HEK293T (cell line): ENCODE results near the gene MPND.

ENCODE experiments used
- CTCF ChIA-PET: fragments of 350-600 bp; formaldehyde crosslinking; extraction: SDS; loops from one replicate; lab custom pipeline; 2021; ENCODE audit warnings: antibody characterized with exemption, inconsistent platforms; lab: Yijun Ruan, JAX
- POLR2A ChIA-PET: fragments of 350-600 bp; formaldehyde crosslinking; extraction: SDS; loops from one replicate; lab custom pipeline; 2020; ENCODE audit warnings: antibody characterized with exemption, inconsistent platforms; lab: Yijun Ruan, JAX
- DNase-seq: peaks from one replicate; pipeline ENCODE4 v3.0.0; 2012; ENCODE audit warnings: mixed read lengths; ENCODE audit errors: extremely low spot score
- ARNT ChIP-seq: fragments of 450-650 bp; IDR thresholded peaks from 2 replicates; pipeline ENCODE4 v1.6.1; 2017; ENCODE audit warnings: mild to moderate bottlenecking
- BHLHE40 ChIP-seq: fragments of 450-650 bp; IDR thresholded peaks from 2 replicates; pipeline ENCODE4 v1.6.1; 2016; ENCODE audit warnings: mild to moderate bottlenecking, moderate library complexity, borderline replicate concordance
- CTBP1 ChIP-seq: fragments of 450-650 bp; IDR thresholded peaks from 2 replicates; pipeline ENCODE4 v1.6.1; 2016; ENCODE audit warnings: borderline replicate concordance
- ELF4 ChIP-seq: fragments of 450-650 bp; IDR thresholded peaks from 2 replicates; pipeline ENCODE4 v1.6.1; 2017; ENCODE audit warnings: antibody characterized with exemption
- FOXA1 ChIP-seq: fragments of 450-650 bp; IDR thresholded peaks from 2 replicates; pipeline ENCODE4 v1.6.1; 2016; ENCODE audit warnings: mild to moderate bottlenecking
- FOXK2 ChIP-seq: fragments of 450-650 bp; IDR thresholded peaks from 2 replicates; pipeline ENCODE4 v1.6.1; 2016; ENCODE audit warnings: mild to moderate bottlenecking
- FOXM1 ChIP-seq: fragments of 450-650 bp; IDR thresholded peaks from 2 replicates; pipeline ENCODE4 v1.6.1; 2017; ENCODE audit warnings: mild to moderate bottlenecking, borderline replicate concordance
- HDGF ChIP-seq: fragments of 450-650 bp; IDR thresholded peaks from 2 replicates; pipeline ENCODE4 v1.6.1; 2017; ENCODE audit warnings: antibody characterized with exemption, borderline replicate concordance
- L3MBTL2 ChIP-seq: fragments of 450-650 bp; conservative IDR thresholded peaks from 2 replicates; pipeline ENCODE4 v1.6.1; 2016; ENCODE audit warnings: mild to moderate bottlenecking
- LEF1 ChIP-seq: fragments of 450-650 bp; IDR thresholded peaks from 2 replicates; pipeline ENCODE4 v1.6.1; 2017; ENCODE audit warnings: mild to moderate bottlenecking, borderline replicate concordance
- NFRKB ChIP-seq: fragments of 450-650 bp; IDR thresholded peaks from 2 replicates; pipeline ENCODE4 v1.6.1; 2016; ENCODE audit warnings: mild to moderate bottlenecking, moderate library complexity
- SP1 ChIP-seq: fragments of 450-650 bp; IDR thresholded peaks from 2 replicates; pipeline ENCODE4 v1.6.1; 2017
- SUZ12 ChIP-seq: fragments of 450-650 bp; IDR thresholded peaks from 2 replicates; pipeline ENCODE4 v1.6.1; 2016; ENCODE audit warnings: mild to moderate bottlenecking
- TARDBP ChIP-seq: fragments of 450-650 bp; IDR thresholded peaks from 2 replicates; pipeline ENCODE4 v1.6.1; 2016
- ZNF384 ChIP-seq: fragments of 450-650 bp; IDR thresholded peaks from 2 replicates; pipeline ENCODE4 v1.6.1; 2016
- TF ChIP-seq, protein P1 (sequence below): fragments of 450-650 bp; IDR thresholded peaks from 2 replicates; pipeline ENCODE4 v1.6.1; 2016

MPND gene

DNA sequence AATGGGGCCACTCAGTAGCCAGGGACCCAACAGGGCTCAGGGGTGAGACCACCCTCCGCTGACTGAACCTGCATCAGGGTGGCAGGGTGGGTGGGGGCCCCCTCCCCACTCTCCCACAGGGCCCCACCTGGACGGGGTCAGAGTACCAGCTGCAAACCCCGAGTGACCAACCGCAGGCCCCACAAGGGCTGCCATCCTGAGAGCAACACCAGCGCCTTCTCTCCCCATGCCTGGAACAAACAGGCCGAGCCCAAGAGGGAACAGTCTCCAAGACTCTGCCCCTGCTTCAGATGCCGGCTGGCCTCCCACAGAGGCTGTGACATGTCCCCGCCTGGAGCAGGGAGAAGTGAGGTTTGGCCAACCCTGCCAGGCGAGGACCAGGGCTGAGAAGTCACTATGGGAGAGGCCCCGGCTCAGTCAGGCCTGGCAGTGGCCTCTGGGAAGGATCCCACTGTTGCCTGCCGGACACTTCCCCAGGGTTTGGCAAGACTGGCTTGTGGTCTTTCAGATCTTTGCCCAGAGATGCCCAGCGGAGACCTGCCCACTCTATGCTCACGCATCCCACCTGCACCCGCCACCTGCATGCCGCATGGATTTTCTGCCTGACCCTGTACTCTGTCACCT lies 27.2 kb downstream of the MPND start:
- POLR2A ChIA-PET, result interaction anchor here (1.4 kb wide), 1 partner anchor 32 kb away, joined by 5 read pairs; the partner anchor contains the start of gene CHAF1A
- TF ChIP-seq FOXK2 (no peak), ZNF384 (no peak), ELF4 (no peak), CTBP1 (no peak), TARDBP (no peak), ARNT (no peak), LEF1 (no peak), FOXM1 (no peak), L3MBTL2 (no peak), HDGF (no peak), NFRKB (no peak)
- TF ChIP-seq, protein P1, sequence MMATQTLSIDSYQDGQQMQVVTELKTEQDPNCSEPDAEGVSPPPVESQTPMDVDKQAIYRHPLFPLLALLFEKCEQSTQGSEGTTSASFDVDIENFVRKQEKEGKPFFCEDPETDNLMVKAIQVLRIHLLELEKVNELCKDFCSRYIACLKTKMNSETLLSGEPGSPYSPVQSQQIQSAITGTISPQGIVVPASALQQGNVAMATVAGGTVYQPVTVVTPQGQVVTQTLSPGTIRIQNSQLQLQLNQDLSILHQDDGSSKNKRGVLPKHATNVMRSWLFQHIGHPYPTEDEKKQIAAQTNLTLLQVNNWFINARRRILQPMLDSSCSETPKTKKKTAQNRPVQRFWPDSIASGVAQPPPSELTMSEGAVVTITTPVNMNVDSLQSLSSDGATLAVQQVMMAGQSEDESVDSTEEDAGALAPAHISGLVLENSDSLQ, result no peak
- CTCF ChIA-PET, result interaction anchor here (0.7 kb wide), 1 partner anchor 30 kb away, joined by 3 read pairs; the partner anchor contains the start of gene SH3GL1
- DNase-seq, result no peak

GRCh38 chr19:4371247-4372164 lies 28.1 kb downstream of the MPND start:
- ChIA-PET CTCF (no interaction called here), POLR2A (no interaction called here)
- no peak for TF ChIP-seq FOXA1
- TF ChIP-seq ARNT, result no peak
- TF ChIP-seq HDGF, result no peak
- TF ChIP-seq L3MBTL2, result no peak
- no peak for TF ChIP-seq TARDBP
- no peak for TF ChIP-seq ZNF384
- no peak for TF ChIP-seq NFRKB
- no peak for TF ChIP-seq FOXK2
- TF ChIP-seq ELF4, result no peak
- DNase-seq, result no peak

GRCh38 chr19:4372165-4373012 lies 29.0 kb downstream of the MPND start:
- no peak for TF ChIP-seq LEF1
- no peak for TF ChIP-seq CTBP1
- TF ChIP-seq, protein P1, result no peak
- no peak for TF ChIP-seq L3MBTL2
- TF ChIP-seq BHLHE40, result no peak
- no peak for TF ChIP-seq HDGF
- ChIA-PET CTCF (no interaction called here), POLR2A (no interaction called here)
- DNase-seq, result no peak

- POLR2A ChIA-PET, result no interaction called here
- CTCF ChIA-PET, result no interaction called here
- no peak for TF ChIP-seq LEF1
- no peak for TF ChIP-seq HDGF
- TF ChIP-seq SP1, result no peak
- TF ChIP-seq SUZ12, result no peak
- TF ChIP-seq CTBP1, result no peak
- no peak for DNase-seq
These were observed 29.6 kb downstream of the MPND start for GRCh38 chr19:4373013-4373367.

DNA sequence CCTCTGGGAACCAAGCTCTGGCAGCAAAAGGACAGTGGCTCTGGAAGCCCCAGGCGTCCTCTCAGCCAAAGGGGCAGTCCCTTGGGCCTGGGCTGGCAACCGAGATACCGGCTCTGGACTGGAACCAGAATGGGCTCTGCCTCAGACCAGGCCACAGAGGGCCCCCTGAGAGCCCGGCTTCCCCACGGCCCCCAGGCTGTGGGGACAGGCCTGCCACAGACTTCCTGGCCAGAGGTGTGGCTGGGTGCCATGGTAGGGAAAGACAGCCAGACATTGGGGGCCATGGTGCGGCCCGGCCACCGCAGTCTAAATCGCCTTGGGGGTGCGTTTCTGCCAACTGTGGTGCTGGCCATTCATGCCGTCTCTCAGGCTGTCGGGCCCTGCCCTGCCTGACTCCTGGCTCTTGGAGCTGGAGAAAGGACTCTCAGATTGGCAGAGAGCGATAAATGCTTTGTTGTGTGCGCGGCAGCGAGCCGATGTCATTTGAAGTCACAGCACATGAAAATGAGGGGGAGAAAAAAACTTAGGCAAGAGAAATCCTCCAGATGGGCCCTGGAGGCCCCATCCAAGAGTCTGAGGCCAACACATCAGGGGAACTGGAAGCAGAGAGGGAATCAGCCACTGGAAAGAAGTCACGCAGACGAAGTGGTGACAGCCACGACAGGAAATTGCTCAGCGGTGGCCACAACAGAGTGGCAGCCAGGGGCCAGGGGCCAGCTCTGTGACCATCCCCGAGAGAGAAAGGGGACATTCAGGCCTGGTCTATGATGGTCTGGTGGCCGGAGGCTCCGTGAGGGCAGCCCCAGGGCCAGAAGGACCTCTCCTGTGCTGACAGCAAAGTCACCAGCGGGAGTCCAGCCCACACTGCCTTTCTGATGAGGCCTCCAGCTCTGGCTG lies 30.5 kb downstream of the MPND start:
- POLR2A ChIA-PET, result no interaction called here
- no peak for DNase-seq
- TF ChIP-seq HDGF (no peak), FOXK2 (no peak), CTBP1 (no peak), FOXM1 (no peak), LEF1 (no peak), ARNT (no peak), L3MBTL2 (no peak), ZNF384 (no peak), SUZ12 (no peak), BHLHE40 (no peak), FOXA1 (no peak), ELF4 (no peak), NFRKB (no peak), SP1 (no peak), TARDBP (no peak)
- TF ChIP-seq, protein P1, result no peak
- CTCF ChIA-PET, result no interaction called here
